GM12874 (cell line): ENCODE data around the gene COP1.

Experiments
- TF ChIP-seq, protein P1 (sequence below): IDR thresholded peaks from 2 replicates; pipeline ENCODE4 v1.5.1; 2011; ENCODE audit warnings: low read depth, mild to moderate bottlenecking, control low read depth, low read length, moderate library complexity; ENCODE audit not compliant: insufficient read depth

The COP1 gene

DNA sequence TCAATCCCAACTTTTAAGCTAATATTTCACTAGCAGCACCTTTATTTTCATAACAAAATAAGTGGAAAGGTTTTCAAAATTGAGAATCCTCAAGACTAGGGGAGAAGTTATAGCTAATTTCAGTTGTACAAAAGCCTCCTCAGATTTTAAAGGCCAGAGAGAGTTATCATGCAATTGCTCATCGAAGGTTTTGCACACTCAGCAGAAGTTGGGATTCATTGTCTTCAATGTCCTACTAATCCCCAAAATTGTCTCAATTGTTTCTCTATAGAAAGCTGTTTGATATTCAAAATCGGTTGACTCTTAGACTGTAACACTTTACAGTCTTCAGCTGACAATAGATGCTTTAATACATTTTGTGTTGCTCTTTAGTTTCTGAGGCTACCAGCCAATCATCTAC lies 293.0 kb downstream of the COP1 start:
- TF ChIP-seq, protein P1, sequence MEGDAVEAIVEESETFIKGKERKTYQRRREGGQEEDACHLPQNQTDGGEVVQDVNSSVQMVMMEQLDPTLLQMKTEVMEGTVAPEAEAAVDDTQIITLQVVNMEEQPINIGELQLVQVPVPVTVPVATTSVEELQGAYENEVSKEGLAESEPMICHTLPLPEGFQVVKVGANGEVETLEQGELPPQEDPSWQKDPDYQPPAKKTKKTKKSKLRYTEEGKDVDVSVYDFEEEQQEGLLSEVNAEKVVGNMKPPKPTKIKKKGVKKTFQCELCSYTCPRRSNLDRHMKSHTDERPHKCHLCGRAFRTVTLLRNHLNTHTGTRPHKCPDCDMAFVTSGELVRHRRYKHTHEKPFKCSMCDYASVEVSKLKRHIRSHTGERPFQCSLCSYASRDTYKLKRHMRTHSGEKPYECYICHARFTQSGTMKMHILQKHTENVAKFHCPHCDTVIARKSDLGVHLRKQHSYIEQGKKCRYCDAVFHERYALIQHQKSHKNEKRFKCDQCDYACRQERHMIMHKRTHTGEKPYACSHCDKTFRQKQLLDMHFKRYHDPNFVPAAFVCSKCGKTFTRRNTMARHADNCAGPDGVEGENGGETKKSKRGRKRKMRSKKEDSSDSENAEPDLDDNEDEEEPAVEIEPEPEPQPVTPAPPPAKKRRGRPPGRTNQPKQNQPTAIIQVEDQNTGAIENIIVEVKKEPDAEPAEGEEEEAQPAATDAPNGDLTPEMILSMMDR: no peak

DNA sequence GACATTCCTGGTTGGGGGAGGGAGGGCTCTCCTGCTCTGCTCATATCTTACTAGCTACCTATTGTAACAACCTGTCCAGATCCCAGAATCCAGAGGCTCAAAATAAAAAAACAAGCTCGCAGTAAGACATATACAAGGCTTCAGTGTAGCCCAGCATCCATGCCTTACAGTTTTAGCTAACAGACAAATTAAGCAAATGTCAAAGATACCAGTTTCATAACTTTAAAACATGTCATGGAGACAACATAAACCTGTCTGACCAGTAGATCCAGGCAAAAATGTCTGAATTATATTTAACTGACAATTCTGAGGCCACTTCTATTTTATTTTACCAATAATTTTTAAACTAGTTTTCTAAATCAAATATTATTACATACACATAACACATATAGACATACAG lies 295.9 kb downstream of the COP1 start:
- TF ChIP-seq, protein P1: no peak

DNA sequence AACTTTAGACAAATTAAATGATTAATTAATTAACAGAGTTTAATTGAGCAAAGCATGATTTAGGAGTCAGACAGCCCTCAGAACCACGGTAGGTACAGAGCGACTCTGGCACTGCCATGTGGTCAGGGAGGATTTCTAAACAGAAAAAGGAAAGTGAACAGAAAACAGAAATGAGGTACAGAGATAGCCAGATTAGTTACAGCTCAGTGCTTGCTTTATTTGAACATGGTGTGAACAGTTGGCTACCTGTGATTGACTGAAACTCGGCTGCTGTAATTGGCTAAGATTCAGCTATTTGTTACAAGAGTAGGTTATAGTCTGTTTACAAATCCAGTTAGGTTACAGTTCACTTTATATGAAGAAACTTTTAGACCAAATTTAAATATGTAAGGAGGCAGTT lies 300.7 kb downstream of the COP1 start:
- TF ChIP-seq, protein P1: no peak

DNA sequence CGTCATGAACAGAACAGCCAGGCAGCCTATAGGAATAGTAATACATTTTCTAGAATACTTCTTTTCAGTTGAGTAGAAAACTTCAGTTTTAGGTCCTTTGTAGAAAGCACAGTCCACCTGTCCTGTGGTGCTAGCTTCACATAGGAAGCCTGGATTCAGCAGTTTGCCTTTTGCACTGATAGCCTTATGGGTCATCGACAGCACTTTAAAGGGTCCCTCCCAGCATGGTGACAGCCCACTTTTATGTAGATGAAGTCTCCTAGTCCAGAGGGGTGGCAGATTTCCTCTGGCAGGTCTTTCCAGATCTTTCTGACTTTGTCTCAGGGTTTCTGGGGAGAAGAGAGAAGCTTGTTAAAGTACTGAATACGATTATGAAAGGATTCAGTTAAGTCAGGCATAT lies 302.3 kb downstream of the COP1 start:
- TF ChIP-seq, protein P1: no peak

DNA sequence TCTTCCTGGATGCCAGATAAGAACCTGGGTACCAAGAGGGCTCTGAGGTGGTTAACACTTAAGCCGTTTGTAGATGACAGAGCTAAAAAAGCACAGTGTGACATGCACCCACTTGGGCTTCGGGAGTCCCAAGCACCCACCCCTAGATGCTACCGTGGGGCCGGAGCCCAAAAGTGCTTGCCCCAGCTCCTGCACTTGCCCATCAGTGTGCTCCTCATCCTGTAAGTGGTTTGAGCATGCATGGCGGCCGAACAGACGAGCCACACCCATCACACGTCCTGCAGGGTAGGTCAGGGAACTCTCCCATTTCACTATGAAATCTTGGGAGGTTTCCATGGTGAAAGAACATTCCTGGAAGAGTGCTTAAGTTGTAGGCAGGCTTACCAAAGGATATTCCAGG lies 304.8 kb downstream of the COP1 start:
- TF ChIP-seq, protein P1: no peak

DNA sequence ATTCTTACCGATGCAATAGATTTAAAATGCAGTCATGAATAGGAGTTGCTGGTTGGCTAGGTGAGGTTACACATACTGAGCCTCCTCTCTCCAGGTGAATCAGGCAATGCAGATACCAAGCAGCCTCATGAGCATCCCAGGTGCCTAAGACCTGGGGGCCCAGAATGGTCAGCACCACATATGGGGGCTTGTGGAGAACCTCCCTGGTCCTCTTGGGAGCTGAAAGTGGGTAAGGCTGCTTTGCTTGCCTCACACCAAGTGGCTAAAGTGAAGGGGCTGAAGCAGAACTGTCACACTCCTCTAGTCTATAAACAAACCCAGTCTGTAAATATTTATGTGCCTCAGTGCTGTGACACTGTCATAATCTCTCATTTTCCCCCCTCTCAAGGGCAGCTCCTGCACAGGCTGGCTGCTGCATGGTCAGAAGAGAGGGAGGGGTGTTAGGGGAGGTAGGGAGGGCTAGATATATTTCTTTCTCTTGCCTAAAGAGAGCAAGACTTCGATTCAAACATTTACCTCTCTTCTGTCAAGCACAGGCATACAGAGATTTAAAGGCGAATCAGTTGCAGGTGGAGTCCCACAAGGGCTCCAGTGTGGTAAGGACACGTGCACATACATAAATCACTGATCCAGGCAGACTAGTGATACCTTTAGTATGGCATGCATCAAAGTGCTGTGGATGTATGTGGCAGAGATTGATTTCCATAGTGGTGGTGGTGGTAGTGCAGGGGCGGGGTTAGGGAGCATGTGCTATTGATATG lies 305.8 kb downstream of the COP1 start:
- TF ChIP-seq, protein P1: no peak

DNA sequence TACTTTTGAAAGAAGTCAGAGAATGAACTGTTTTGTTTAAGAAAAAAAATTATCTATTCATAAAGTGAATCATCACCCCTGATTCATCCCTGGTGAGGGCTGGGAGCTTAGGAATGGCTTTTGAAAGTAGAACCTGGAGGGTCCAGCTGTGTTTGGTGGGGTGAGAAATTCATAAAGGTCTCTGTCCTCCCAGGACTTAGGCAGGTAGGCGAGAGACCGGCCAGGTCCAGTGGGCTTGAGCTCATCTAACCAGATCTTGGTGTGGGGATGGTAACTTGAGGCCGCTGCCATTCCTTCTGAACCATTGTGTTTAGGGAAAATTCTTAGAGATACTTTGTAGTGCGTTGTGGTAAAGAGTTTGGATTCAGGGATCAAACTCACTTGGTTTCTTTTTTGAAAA lies 306.9 kb downstream of the COP1 start:
- TF ChIP-seq, protein P1: no peak

DNA sequence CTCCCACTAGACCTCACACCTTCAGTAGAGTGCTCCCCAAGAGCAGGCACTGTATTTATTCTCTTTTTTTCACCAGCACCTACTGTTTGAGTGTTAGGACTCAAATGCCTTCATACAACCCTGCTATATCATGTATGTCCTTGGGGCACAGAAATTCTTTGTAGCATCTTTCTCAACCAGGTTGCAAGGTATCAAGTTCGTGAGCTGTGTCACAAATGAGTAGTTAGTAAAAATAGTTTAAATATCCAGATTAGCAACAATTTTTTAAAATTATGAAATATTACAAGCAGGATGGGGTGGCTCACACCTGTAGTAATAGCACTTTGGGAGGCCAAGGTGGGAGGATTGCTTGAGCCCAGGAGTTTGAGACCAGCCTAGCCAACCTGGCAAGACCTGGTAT lies 311.1 kb downstream of the COP1 start:
- TF ChIP-seq, protein P1: no peak
